GM12873 (cell line): ENCODE measurements around the gene CDH5.

Source experiments
- TF ChIP-seq, protein P1 (sequence below): IDR thresholded peaks from 2 replicates; pipeline ENCODE4 v1.5.1; 2012; ENCODE audit warnings: low read depth, mild to moderate bottlenecking, moderate library complexity, low read length, control low read depth; ENCODE audit not compliant: insufficient read depth; ENCODE audit errors: missing control alignments

CDH5 gene

DNA sequence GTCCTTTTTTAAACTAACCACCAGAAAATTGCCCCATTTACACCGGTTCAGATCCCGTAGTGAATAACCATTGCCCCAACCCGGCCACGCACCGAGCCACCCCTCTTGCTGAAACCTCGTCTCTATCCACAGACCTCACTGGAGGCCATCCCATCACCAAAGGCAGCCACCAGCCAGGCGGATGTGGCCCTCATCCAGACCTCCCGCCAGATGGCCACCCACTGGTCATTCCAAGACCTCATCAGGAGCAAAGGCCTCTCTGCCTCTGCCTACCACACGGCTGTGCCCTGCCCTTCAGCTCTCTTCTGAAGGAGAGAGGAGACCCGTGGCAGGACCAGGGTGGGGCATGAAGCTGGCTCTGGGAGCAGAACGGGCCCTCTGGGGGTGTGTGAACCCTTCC is 38.2 kb upstream of the CDH5 start:
- TF ChIP-seq, protein P1, sequence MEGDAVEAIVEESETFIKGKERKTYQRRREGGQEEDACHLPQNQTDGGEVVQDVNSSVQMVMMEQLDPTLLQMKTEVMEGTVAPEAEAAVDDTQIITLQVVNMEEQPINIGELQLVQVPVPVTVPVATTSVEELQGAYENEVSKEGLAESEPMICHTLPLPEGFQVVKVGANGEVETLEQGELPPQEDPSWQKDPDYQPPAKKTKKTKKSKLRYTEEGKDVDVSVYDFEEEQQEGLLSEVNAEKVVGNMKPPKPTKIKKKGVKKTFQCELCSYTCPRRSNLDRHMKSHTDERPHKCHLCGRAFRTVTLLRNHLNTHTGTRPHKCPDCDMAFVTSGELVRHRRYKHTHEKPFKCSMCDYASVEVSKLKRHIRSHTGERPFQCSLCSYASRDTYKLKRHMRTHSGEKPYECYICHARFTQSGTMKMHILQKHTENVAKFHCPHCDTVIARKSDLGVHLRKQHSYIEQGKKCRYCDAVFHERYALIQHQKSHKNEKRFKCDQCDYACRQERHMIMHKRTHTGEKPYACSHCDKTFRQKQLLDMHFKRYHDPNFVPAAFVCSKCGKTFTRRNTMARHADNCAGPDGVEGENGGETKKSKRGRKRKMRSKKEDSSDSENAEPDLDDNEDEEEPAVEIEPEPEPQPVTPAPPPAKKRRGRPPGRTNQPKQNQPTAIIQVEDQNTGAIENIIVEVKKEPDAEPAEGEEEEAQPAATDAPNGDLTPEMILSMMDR: no peak

DNA sequence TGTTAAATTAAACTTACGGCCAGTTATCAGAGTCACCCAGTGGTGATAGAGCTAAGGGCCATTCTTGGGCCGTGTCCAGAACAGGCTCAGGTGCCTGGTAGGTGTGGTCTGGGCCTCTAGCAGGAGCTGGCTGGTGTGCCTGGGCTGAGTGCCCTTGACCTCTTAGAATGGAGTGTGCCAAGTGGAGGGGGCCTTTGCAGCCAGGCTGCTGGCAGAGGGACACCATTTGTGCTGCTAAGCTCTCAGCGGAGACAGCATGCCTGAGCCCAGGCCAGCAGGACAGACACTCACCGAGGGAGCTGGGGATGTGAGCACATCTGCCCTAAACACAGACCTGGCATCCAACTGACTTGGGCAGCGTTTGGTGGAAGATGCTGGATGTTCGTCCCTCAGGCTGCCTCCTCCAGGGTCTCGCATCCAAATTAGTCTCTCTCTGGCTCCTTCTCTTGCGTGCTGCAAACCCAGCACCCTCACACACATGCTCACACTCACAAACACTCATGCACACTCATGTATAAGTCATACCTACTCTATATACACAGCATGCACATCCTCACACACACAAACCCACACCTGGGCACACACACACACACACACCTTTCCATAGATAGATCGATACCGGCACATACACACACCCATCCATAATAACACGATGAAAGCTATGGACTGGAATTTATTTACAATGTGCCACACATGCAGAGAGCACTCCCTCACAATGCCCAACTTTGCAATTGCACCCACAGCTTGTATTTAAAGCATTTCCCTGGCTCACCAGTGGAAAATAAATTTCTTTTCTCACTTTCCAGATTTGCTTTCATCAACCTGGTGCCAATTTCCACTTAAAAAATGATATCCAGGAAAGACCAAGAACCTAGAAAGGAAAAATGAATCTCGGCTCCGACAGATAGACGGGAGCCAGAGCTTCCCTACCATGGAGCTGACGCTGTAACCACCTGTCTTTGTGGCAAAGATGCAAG is 33.6 kb upstream of the CDH5 start:
- TF ChIP-seq, protein P1: no peak

DNA sequence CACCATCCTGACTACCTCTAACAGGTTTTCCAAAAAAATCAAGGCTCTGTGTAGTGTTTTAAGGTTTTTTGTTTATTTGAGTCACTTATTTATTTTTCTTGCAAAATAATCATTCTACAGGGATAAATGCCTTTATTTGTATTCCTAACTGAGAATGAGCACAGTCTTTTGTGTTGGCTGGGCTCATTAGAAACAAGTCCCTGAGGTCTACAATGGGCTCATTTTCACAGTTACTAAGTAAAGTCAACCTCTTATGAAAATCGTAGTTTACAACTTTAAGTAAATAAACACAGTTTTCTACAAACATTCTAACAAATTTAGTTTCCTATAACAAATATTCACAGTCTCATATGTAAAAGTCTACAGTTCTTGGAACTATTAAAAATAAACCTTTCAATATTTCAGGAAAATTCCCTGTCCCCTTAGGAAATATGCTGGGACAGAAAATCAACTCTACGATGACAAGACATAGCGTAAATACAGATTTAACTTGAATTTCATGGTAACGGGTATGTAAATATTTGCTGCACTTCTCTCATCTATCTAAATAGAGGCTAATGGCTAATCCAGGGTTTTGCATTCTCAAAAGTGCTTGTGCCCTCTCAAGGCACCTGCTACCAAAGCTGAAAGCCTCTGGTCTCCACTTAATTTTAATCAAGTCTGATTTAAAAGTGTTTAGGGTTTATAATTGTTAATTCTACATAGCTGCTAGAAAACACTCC is 31.5 kb upstream of the CDH5 start:
- TF ChIP-seq, protein P1: no peak

DNA sequence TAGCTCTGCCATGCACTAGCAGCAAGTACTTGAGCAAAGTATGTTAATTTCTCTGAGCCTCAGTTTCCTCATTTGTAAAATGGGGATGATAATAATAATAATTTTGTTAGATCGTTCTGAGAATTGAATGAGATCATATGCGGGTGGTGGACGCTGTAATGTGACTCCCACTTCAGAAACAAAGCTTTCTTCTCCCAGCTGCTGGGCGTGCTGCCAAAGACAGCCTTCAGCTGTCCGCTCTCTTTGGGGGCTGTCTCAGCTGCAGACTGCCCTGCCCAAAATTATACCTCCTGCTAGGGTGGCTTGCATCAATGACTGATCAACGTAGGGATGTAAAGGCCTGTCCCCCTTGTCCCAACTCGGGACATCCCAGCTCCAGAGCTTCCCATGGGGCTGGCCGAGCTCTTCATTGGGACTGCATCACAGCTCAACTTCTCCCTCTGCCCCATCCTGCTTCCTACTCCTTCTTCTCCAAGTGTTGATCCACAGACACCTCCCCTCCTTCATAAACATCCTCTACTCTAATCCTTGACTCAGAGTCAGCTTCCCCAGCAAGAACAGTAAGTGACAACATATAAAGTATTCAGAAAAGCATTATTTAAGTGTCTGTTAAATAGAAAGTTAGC is 30.7 kb upstream of the CDH5 start:
- TF ChIP-seq, protein P1: no peak

DNA sequence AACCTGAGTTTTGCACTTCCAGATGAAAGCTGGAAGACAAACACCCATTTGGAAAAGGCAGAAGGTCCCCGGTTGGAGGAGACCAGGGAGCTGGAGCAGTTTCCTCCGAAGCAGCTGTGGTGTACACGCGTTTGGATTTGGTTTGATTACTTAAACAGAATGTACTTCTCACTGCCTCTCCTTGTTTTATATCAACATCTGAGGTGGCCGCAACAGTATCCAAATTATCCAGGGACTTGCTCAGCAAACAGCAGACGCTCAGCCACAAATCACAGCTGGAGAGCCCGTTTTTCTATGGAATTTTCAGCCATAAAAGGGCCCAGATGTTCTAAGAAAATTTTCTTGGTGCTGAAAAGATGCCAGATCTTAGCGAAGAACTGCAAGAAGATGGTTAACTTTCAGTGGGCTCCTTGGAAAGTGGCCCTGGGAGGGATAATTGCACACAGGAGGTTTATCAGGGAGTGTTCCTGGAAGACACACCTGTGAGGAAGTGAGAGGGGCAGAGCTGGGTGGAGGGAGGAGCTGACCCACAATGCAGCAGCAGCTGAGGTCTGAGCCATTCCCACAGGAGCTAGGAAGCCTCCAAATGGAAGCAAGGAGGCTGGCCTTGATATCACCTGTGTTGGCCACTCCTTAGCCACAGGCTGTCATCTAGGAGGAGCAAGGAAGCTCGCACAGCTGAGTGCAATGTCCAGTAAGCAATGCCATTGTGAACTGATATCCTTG is 28.9 kb upstream of the CDH5 start:
- TF ChIP-seq, protein P1: no peak

DNA sequence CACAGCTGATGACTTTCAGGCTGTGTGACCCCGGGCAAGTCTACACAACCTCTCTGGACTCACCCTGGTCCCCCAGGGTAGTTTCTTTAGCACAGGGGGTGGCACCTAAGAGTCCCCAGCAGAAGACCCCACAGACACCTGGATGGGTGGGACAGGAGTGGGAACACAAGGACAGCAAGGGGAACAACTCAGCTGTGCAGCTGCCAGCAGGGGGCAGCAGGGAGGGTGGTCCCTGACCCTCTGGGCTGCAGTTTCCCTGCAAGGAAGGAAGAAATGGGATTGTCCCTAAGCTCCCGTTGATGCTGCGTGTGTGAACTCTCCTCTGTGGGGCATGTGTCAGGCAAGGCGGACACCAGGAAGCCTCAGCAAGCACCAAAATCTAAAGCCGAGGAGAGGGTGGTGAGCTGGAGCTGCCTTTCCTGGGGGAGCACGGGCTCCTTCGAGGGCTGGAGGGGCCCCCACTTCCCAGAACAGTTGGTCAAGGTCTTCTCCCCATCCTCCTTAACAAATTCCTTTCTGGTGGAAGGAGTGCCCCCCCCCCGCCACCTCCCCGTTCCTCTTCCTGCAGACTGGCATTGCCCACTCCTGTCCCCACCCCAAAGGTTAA is 24.1 kb upstream of the CDH5 start:
- TF ChIP-seq, protein P1: peak; percentile 92
